K562 (cell line): ENCODE results near the gene DAAM1. TPM values are rescaled to one million over a fixed set of nuclear protein-coding genes. Genes with fewer than 3 reads are reported as not detected.

Experiments used
- ATAC-seq: fragments of 200-7000 bp; cut with Tn5 transposase; 3 replicates; pipeline ENCODE4 v1.9.1; 2020; ENCODE audit warnings: moderate library complexity
- BruUV-seq: library from RNA; stranded (reverse); fragments of 400-500 nt; replicated peaks from 2 replicates; lab custom pipeline; 2021; lab: Mats Ljungman, UMichigan
- CTCF ChIA-PET: fragments of 300-600 bp; formaldehyde crosslinking; extraction: SDS; loops from one replicate; lab custom pipeline; 2021; ENCODE audit warnings: low intra/inter-chr PET ratio; lab: Yijun Ruan, JAX
- POLR2A ChIA-PET: fragments of 300-600, 350-650 bp; sonication (Branson Sonifier 250); formaldehyde crosslinking; extraction: SDS; loops from one replicate; lab custom pipeline; 2021; ENCODE audit warnings: antibody characterized with exemption, inconsistent platforms; lab: Yijun Ruan, JAX
- DNase-seq, 4 experiments: peaks; one replicate each; pipeline versions ENCODE4 v3.0.0 to v3.0.0-alpha.2; 2011 to 2018; ENCODE audit warnings: low spot score in 3 of 4, mixed read lengths in 3 of 4; ENCODE audit errors: extremely low read depth in 1 of 4
- FAIRE-seq: peaks from 2 replicates; lab custom pipeline; 2011; peaks lifted over from hg19 to GRCh38; lab: Jason Lieb, UNC
- H2AFZ ChIP-seq: 2 replicates; pipeline ENCODE4 v1.6.0; 2011; ENCODE audit warnings: low read depth, low read length, control low read depth, inconsistent platforms
- H3K27ac ChIP-seq: fragments of 200-600 bp; 3 replicates; pipeline ENCODE4 v1.8.0; 2011; ENCODE audit warnings: low read depth, mild to moderate bottlenecking, control low read depth, inconsistent platforms, low read length, moderate library complexity, mixed read lengths; ENCODE audit errors: extremely low read depth
- H3K27me3 ChIP-seq, 2 experiments: fragments of 300-600 bp in 1 of 2; 2 replicates in 1 of 2; 3 replicates in 1 of 2; pipeline versions ENCODE4 v1.6.0 to v1.8.0; 2011; ENCODE audit warnings: inconsistent platforms in 2 of 2, low read length in 2 of 2, mild to moderate bottlenecking in 1 of 2, mixed read lengths in 1 of 2, moderate library complexity in 1 of 2; ENCODE audit not compliant: control insufficient read depth in 2 of 2, insufficient read depth in 2 of 2
- H3K36me3 ChIP-seq: fragments of 300-600 bp; 3 replicates; pipeline ENCODE4 v1.8.0; 2011; ENCODE audit warnings: mild to moderate bottlenecking, low read length, inconsistent platforms; ENCODE audit not compliant: control insufficient read depth, insufficient read depth
- H3K4me1 ChIP-seq, 2 experiments: fragments of 200-600 bp in 1 of 2; replicated peaks in 1 of 2; 2 replicates in 1 of 2; 3 replicates in 1 of 2; pipeline versions ENCODE4 v1.5.1 to v1.8.0; 2011; ENCODE audit warnings: inconsistent platforms in 2 of 2, low read length in 2 of 2, mild to moderate bottlenecking in 1 of 2, mixed read lengths in 1 of 2, moderate library complexity in 1 of 2; ENCODE audit not compliant: control insufficient read depth in 2 of 2, insufficient read depth in 2 of 2
- H3K4me2 ChIP-seq: 2 replicates; pipeline ENCODE4 v1.6.1; 2011; ENCODE audit warnings: low read length, control low read depth, inconsistent platforms, mixed read lengths; ENCODE audit not compliant: insufficient read depth
- H3K4me3 ChIP-seq: fragments of 200-600 bp; sonication (generic), shearing (Covaris generic); 2 replicates; pipeline ENCODE4 v1.5.1; 2016; ENCODE audit warnings: control low read depth, inconsistent platforms
- H3K79me2 ChIP-seq: fragments of 200-600 bp; 3 replicates; pipeline ENCODE4 v1.8.0; 2011; ENCODE audit warnings: low read length, inconsistent platforms; ENCODE audit not compliant: control insufficient read depth, insufficient read depth
- H3K9ac ChIP-seq, 2 experiments: 2 replicates each; pipeline versions ENCODE4 v1.6.0 to v1.6.1; 2011; ENCODE audit warnings: low read depth in 2 of 2, low read length in 2 of 2, control low read depth in 1 of 2, inconsistent platforms in 1 of 2, mild to moderate bottlenecking in 1 of 2, mixed read lengths in 1 of 2; ENCODE audit not compliant: insufficient read depth in 1 of 2
- H3K9me1 ChIP-seq: one replicate; pipeline ENCODE4 v1.6.0; 2011; ENCODE audit warnings: inconsistent platforms, mild to moderate bottlenecking, low read length, moderate library complexity; ENCODE audit not compliant: control insufficient read depth, insufficient read depth
- H3K9me3 ChIP-seq: replicated peaks from 2 replicates; pipeline ENCODE4 v1.5.1; 2011; ENCODE audit warnings: low read depth, low read length, inconsistent platforms; ENCODE audit not compliant: control insufficient read depth, insufficient read depth
- H4K20me1 ChIP-seq: replicated peaks from 2 replicates; pipeline ENCODE4 v1.6.1; 2011; ENCODE audit warnings: low read length, inconsistent platforms, mixed read lengths; ENCODE audit not compliant: control insufficient read depth, insufficient read depth
- HMG20B ChIP-seq: fragments of 250-450 bp; sonication (Bioruptor Pico); IDR thresholded peaks from 2 replicates; pipeline ENCODE4 v1.5.0; 2021; ENCODE audit warnings: mild to moderate bottlenecking
- POLR2AphosphoS2 ChIP-seq: IDR thresholded peaks from 2 replicates; pipeline ENCODE4 v1.6.1; 2012; ENCODE audit warnings: low read length, improper control_type of control experiment
- TCF3 ChIP-seq: sonication (generic); formaldehyde crosslinking; IDR thresholded peaks from 2 replicates; pipeline ENCODE4 v1.4.0; 2020; ENCODE audit warnings: mild to moderate bottlenecking, missing genetic modification reagents
- ZBTB8A ChIP-seq: fragments of 450-650 bp; IDR thresholded peaks from 2 replicates; pipeline ENCODE4 v1.6.1; 2018; ENCODE audit warnings: mild to moderate bottlenecking, moderate library complexity; ENCODE audit not compliant: partially characterized antibody
- WGBS: fragments of 100-300 bp; shearing (Covaris generic); methylation state at CpG from one replicate; pipeline ENCODE4 v1.1.6; 2016; ENCODE audit warnings: low coverage, mixed read lengths; ENCODE audit not compliant: insufficient coverage; ENCODE audit errors: missing lambda C conversion rate; 5-methylcytosine and 5-hydroxymethylcytosine counted together
- in situ Hi-C: fragments of 300-500 bp; cut with MboI; formaldehyde crosslinking; loops from 4 replicates; pipeline ENCODE4 v1.15.0; 2018; ENCODE audit warnings: inconsistent platforms, mixed read lengths
- intact Hi-C: fragments of 100-400 bp; cut with micrococcal nuclease; formaldehyde crosslinking; loops from 2 replicates; pipeline ENCODE4 v1.14.2; 2022
- polyA plus RNA-seq, 8 experiments: library from polyadenylated mRNA; depleted of rRNA in 4 of 8; stranded (reverse) in 5 of 8; unstranded in 3 of 8; fragments of >200 nt; fragmentation: Nextera tagmentation in 2 of 8; fragmentation: Illumina TruSeq in 1 of 8; extraction: Ambion mirVana in 2 of 8; extraction: Trizol in 1 of 8; gene quantifications; 2 replicates each; pipeline versions ENCODE4 v1.2.1 to v1.2.3, GENCODE V29; 2011 to 2014; ENCODE audit warnings: inconsistent platforms in 1 of 8, missing spikeins in 1 of 8
- total RNA-seq, 7 experiments: library from RNA; depleted of rRNA in 6 of 7; stranded (reverse); fragments of >200 nt in 6 of 7; fragmentation: Illumina TruSeq in 2 of 7; extraction: Trizol in 2 of 7; gene quantifications; 2 replicates each; pipeline versions ENCODE4 v1.2.1 to v1.2.3, GENCODE V29; 2011 to 2021; ENCODE audit warnings: low replicate concordance in 1 of 7
- TF ChIP-seq, protein P1 (sequence below): IDR thresholded peaks from 2 replicates; pipeline ENCODE4 v1.6.1; 2012; ENCODE audit warnings: low read depth, low read length, improper control_type of control experiment, borderline replicate concordance
- TF ChIP-seq, protein P2 (sequence below): sonication (generic); formaldehyde crosslinking; IDR thresholded peaks from 2 replicates; pipeline ENCODE4 v1.8.1; 2023; ENCODE audit warnings: mild to moderate bottlenecking, missing genetic modification reagents

DAAM1 gene
- total and polyA plus RNA-seq, 9 of the 15 experiments (the other 6 are each of a cell fraction or from before 2014, with no cell fraction given), result 3.6 to 11.6 (median 6.7) TPM

DNA sequence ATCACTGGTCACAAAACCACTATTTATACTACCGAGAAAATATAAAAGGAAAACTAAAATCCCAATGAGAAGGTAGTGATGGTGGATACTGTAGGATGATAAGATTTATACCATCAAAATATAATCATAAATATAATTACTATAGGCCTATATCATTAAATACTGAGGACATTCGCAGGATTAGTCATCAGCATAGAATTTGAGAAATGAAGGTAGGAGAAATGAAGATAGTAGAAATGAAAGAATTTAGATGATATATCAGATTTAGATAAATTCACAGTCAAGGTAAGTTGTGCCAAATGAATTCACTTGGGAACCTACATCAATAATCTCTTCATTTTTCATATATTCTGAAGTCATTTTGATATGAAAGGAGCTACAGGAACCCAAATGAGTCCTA is 82.8 kb downstream of the DAAM1 start:
- intact Hi-C loops, result no loop called here
- POLR2A ChIA-PET, result interaction anchor here (0.7 kb wide), 1 partner anchor 1037 kb away, joined by 3 read pairs; no protein-coding TSS in a partner anchor
- no peak overlapping the region for H3K4me3 ChIP-seq
- no peaks in the 10 kb centered on the region for H3K9me1 ChIP-seq
- no peaks in the 10 kb centered on the region for H3K27me3 ChIP-seq
- no TSS peak for BruUV-seq
- H3K9me3 ChIP-seq, result no peaks in the 10 kb centered on the region
- CTCF ChIA-PET, result no interaction called here
- in situ Hi-C loops, result no loop called here
- no peak overlapping the region for H3K9ac ChIP-seq
- 48% methylated on average over 2 of the region's 2 CpGs for whole genome bisulfite sequencing
- FAIRE-seq (no peak), DNase-seq (no peak), ATAC-seq (no peak)
- H3K36me3 ChIP-seq, result no peaks in the 10 kb centered on the region
- no peak overlapping the region for H3K4me2 ChIP-seq
- H3K4me1 ChIP-seq, result peaks cover 0 to 9% of the 10 kb centered on the region in 2 experiments; a peak in 2 of 5 replicates
- TF ChIP-seq POLR2AphosphoS2 (no peak), TCF3 (CRISPR knock-in tag) (no peak), ZBTB8A (no peak), HMG20B (CRISPR knock-in tag) (no peak)
- TF ChIP-seq, protein P1, sequence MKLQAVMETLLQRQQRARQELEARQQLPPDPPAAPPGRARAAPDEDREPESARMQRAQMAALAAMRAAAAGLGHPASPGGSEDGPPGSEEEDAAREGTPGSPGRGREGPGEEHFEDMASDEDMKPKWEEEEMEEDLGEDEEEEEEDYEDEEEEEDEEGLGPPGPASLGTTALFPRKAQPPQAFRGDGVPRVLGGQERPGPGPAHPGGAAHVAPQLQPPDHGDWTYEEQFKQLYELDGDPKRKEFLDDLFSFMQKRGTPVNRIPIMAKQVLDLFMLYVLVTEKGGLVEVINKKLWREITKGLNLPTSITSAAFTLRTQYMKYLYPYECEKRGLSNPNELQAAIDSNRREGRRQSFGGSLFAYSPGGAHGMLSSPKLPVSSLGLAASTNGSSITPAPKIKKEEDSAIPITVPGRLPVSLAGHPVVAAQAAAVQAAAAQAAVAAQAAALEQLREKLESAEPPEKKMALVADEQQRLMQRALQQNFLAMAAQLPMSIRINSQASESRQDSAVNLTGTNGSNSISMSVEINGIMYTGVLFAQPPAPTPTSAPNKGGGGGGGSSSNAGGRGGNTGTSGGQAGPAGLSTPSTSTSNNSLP, result no peak
- TF ChIP-seq, protein P2, sequence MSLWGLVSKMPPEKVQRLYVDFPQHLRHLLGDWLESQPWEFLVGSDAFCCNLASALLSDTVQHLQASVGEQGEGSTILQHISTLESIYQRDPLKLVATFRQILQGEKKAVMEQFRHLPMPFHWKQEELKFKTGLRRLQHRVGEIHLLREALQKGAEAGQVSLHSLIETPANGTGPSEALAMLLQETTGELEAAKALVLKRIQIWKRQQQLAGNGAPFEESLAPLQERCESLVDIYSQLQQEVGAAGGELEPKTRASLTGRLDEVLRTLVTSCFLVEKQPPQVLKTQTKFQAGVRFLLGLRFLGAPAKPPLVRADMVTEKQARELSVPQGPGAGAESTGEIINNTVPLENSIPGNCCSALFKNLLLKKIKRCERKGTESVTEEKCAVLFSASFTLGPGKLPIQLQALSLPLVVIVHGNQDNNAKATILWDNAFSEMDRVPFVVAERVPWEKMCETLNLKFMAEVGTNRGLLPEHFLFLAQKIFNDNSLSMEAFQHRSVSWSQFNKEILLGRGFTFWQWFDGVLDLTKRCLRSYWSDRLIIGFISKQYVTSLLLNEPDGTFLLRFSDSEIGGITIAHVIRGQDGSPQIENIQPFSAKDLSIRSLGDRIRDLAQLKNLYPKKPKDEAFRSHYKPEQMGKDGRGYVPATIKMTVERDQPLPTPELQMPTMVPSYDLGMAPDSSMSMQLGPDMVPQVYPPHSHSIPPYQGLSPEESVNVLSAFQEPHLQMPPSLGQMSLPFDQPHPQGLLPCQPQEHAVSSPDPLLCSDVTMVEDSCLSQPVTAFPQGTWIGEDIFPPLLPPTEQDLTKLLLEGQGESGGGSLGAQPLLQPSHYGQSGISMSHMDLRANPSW, result no peak
- no peaks in the 10 kb centered on the region for H4K20me1 ChIP-seq
- no peak overlapping the region for H2AFZ ChIP-seq
- no peaks in the 10 kb centered on the region for H3K79me2 ChIP-seq
- H3K27ac ChIP-seq, result no peak overlapping the region
